GM06990 (cell line): ENCODE data around the gene PPIE.

Source experiments
- DNase-seq: peaks from one replicate; pipeline ENCODE4 v3.0.0-alpha.2; 2011; ENCODE audit not compliant: insufficient read length; ENCODE audit errors: extremely low read depth
- H3K27me3 ChIP-seq: replicated peaks from 2 replicates; pipeline ENCODE4 v1.6.0; 2011; ENCODE audit warnings: low read length; ENCODE audit not compliant: control insufficient read depth, insufficient read depth
- H3K36me3 ChIP-seq: 2 replicates; pipeline ENCODE4 v1.5.1; 2011; ENCODE audit warnings: low read length; ENCODE audit not compliant: control insufficient read depth, insufficient read depth
- H3K4me3 ChIP-seq: replicated peaks from 2 replicates; pipeline ENCODE4 v1.5.1; 2011; ENCODE audit warnings: low read depth, mild to moderate bottlenecking, control low read depth, low read length
- TF ChIP-seq, protein P1 (sequence below): IDR thresholded peaks from 2 replicates; pipeline ENCODE4 v1.5.1; 2011; ENCODE audit warnings: low read length, control low read depth, mild to moderate bottlenecking, inconsistent platforms; ENCODE audit not compliant: insufficient read depth, poor library complexity, severe bottlenecking

PPIE gene

DNA sequence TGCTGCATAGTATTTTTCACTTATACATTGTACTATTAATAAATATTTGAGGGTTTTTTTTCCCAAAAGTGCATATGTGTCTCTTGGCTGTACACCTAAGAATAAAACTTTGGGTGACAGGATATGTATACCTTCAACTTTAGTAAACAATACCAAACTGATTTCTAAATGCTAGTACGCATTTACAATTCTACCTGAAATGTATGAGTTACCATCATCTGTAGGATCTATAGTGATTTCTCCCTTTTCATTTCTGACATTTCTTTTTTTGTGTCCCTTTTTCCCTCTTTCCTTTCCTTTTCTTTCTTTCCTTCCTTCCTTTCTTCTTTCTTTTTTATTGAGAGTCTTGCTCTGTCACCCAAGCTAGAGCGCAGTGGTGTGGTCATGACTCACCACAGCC, 66.7 kb downstream of the PPIE start:
- Histone ChIP-seq H3K4me3 (no peak overlapping the region), H3K27me3 (no peaks in the 10 kb centered on the region), H3K36me3 (no peaks in the 10 kb centered on the region)
- TF ChIP-seq, protein P1, sequence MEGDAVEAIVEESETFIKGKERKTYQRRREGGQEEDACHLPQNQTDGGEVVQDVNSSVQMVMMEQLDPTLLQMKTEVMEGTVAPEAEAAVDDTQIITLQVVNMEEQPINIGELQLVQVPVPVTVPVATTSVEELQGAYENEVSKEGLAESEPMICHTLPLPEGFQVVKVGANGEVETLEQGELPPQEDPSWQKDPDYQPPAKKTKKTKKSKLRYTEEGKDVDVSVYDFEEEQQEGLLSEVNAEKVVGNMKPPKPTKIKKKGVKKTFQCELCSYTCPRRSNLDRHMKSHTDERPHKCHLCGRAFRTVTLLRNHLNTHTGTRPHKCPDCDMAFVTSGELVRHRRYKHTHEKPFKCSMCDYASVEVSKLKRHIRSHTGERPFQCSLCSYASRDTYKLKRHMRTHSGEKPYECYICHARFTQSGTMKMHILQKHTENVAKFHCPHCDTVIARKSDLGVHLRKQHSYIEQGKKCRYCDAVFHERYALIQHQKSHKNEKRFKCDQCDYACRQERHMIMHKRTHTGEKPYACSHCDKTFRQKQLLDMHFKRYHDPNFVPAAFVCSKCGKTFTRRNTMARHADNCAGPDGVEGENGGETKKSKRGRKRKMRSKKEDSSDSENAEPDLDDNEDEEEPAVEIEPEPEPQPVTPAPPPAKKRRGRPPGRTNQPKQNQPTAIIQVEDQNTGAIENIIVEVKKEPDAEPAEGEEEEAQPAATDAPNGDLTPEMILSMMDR, result no peak
- DNase-seq, result no peak

DNA sequence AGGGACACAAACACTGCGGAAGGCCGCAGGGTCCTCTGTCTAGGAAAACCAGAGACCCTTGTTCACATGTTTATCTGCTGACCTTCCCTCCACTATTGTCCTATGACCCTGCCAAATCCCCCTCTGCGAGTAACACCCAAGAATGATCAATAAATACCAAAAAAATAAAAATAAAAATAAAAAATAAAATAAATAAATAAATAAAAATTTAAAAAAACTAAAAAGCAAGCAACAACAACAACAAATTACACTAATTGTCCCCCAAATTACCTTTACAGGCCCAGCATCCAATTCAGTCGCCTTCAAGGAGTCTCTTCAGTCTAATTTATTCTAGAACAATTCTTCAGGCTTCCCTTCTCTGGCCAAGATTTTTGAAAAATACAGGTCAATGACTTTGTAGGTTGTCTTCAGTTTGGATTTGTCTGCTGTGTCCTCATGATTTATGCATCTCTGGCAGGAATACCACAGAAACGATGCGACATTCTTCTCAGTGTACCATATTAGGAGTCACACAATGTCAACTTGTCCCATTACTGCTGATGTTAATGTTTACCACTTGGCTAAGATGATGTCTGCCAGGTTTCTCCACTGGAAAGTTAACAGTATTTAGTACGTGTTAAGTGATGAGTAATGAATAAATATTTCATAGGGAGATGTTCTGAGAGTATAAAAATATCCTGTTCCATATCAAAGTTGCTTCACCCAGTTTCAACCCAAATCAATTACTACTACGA, 70.3 kb downstream of the PPIE start:
- no peaks in the 10 kb centered on the region for H3K36me3 ChIP-seq
- TF ChIP-seq, protein P1, result no peak
- H3K4me3 ChIP-seq, result no peak overlapping the region
- no peak for DNase-seq
- H3K27me3 ChIP-seq, result no peaks in the 10 kb centered on the region

DNA sequence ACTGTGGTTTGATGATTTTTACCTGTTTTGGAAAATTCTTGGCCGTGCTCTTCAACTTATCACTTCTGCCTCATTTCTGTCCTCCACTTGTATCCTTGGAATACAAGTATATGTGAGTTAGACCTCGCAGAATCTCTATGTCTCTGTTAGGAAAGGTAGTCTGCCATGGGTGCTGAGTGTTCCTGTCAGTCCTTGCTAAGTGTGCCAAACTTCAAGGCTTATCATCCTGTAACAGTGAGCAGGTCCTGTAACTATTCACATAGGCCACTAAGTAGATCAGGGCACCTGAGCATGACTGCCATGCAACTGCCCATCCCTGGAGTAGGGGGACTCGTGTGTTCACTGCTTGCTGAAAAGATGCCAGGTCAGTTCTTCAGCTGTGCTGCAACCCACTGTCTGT, 74.2 kb downstream of the PPIE start:
- no peak for DNase-seq
- no peak overlapping the region for H3K4me3 ChIP-seq
- TF ChIP-seq, protein P1, result no peak
- no peaks in the 10 kb centered on the region for H3K27me3 ChIP-seq
- no peaks in the 10 kb centered on the region for H3K36me3 ChIP-seq
